OCI-LY1 (cell line): ENCODE data around the gene BRI3BP.

Source experiments
- CTCF ChIP-seq: fragments of 200-600 bp; sonication (generic), shearing (Covaris generic); IDR thresholded peaks from 2 replicates; pipeline ENCODE4 v1.5.1; 2017; ENCODE audit warnings: mild to moderate bottlenecking, antibody characterized with exemption, low read length, moderate library complexity, mixed read lengths
- EZH2 ChIP-seq: fragments of 200-600 bp; sonication (generic), shearing (Covaris generic); IDR thresholded peaks from 2 replicates; pipeline ENCODE4 v1.8.0; 2017; ENCODE audit warnings: borderline replicate concordance, mixed run types, mild to moderate bottlenecking, antibody characterized with exemption, low read length, moderate library complexity, mixed read lengths

GRCh38 chr12:124949779-124950728, 43.4 kb upstream of the BRI3BP start:
- TF ChIP-seq CTCF (no peak), EZH2 (no peak)
